ENCODE results near the gene ZNF736. TPM values are rescaled to one million over a fixed set of nuclear protein-coding genes. Genes with fewer than 3 reads are reported as not detected.

ZNF736 gene
- polyA plus RNA-seq, 4 donors = 14.4 to 27.6 (median 19.6) TPM

DNA sequence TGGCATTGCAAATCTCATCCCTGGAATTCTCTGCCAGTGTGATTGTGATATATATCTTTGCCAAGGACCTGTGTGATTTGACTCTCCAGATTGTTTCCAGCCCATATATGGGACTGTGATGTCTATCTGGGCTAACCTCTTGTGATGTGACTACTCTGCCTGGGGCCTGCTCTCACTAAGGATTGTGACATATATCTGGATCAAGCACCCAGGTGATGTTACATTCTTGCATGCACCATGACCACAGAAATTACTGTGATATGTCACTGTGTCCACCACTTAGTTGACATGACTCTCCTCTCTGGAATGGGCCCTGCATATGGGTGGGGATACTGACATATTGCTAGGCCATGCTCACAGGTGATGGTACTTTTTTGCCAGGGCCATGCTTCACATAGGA lies 86.6 kb downstream of the ZNF736 start:
- DNase-seq (ENCODE audit: low read depth in 4 of 4, low spot score in 2 of 4) = no peak

Other genes starting within 250 kb of the ZNF736 start
- not detected for gene ZNF735, start 106.8 kb upstream of the ZNF736 start, polyA plus RNA-seq (ENCODE audit: insufficient read length in 4 of 4)
- gene ZNF679, start 85.5 kb upstream of the ZNF736 start, polyA plus RNA-seq (ENCODE audit: insufficient read length in 4 of 4) = under 1 TPM in 1 of 4 donors, not detected in 3; 0.08 TPM
- 10 to 100 TPM; 15.8 to 19.9 (median 17.2) TPM for gene ZNF680, start 249.1 kb downstream of the ZNF736 start, polyA plus RNA-seq (ENCODE audit: insufficient read length in 4 of 4)